Thymus (tissue), 11 donors: ENCODE data around the gene NKAIN4. TPM values are rescaled to one million over a fixed set of nuclear protein-coding genes. Genes with fewer than 3 reads are reported as not detected.

Experiments
- DNase-seq, 9 donors: peaks; one replicate each; pipeline ENCODE4 v3.0.0-alpha.2; 2013; ENCODE audit warnings: low spot score in 9 of 9, low read depth in 6 of 9, missing footprints in 1 of 9
- H3K27ac ChIP-seq, 2 donors: one replicate each; pipeline ENCODE4 v1.5.1; 2013; ENCODE audit warnings: control low read depth in 1 of 2, low read depth in 1 of 2, low read length in 1 of 2, mild to moderate bottlenecking in 1 of 2, moderate library complexity in 1 of 2
- H3K27me3 ChIP-seq, 2 donors: one replicate each; pipeline ENCODE4 v1.5.1; 2013; ENCODE audit warnings: low read length in 1 of 2; ENCODE audit not compliant: control insufficient read depth in 2 of 2, insufficient read depth in 1 of 2
- H3K36me3 ChIP-seq, 2 donors: one replicate each; pipeline ENCODE4 v1.5.1; 2013; ENCODE audit warnings: low read length in 1 of 2, mild to moderate bottlenecking in 1 of 2, moderate library complexity in 1 of 2; ENCODE audit not compliant: control insufficient read depth in 2 of 2, insufficient read depth in 2 of 2
- H3K4me1 ChIP-seq, 2 donors: one replicate each; pipeline ENCODE4 v1.5.1; 2013; ENCODE audit warnings: low read length in 2 of 2; ENCODE audit not compliant: control insufficient read depth in 2 of 2, insufficient read depth in 2 of 2
- H3K4me3 ChIP-seq, 2 donors: one replicate each; pipeline ENCODE4 v1.5.1; 2013; ENCODE audit warnings: low read length in 2 of 2, control low read depth in 1 of 2, mild to moderate bottlenecking in 1 of 2
- H3K9me3 ChIP-seq, 2 donors: one replicate each; pipeline ENCODE4 v1.5.1; 2013; ENCODE audit warnings: low read length in 1 of 2, mild to moderate bottlenecking in 1 of 2; ENCODE audit not compliant: control insufficient read depth in 2 of 2, insufficient read depth in 1 of 2
- WGBS: extraction: QIAGEN DNeasy Blood & Tissue Kit; methylation state at CpG from one replicate; pipeline ENCODE4 v1.1.7; 2013; 5-methylcytosine and 5-hydroxymethylcytosine counted together
- polyA plus RNA-seq: library from polyadenylated mRNA; stranded (reverse); fragments of 200-250 nt; gene quantifications from one replicate; pipeline ENCODE4 v1.2.3, GENCODE V29; 2013
- total RNA-seq: library from RNA; stranded (reverse); fragments of 120-200 nt; gene quantifications from one replicate; pipeline ENCODE4 v1.2.4, GENCODE V29; 2013
- donor health status: healthy.

The NKAIN4 gene
- total and polyA plus RNA-seq, 2 donors = 2.2 to 8.5 TPM

GRCh38 chr20:63236116-63236837, 18.0 kb downstream of the NKAIN4 start:
- peaks cover 0 to 4% of the 10 kb centered on the region in 2 donors for H3K4me1 ChIP-seq
- H3K9me3 ChIP-seq = no peaks in the 10 kb centered on the region
- no peak overlapping the region for H3K4me3 ChIP-seq
- no peak overlapping the region for H3K27ac ChIP-seq
- no peak for DNase-seq
- H3K36me3 ChIP-seq = no peaks in the 10 kb centered on the region
- WGBS = 91% methylated on average over 26 of the region's 26 CpGs
- peaks cover 0 to 53% of the 10 kb centered on the region in 2 donors for H3K27me3 ChIP-seq

GRCh38 chr20:63235399-63235983, 18.8 kb downstream of the NKAIN4 start, which contains the start of gene BIRC7:
BIRC7 (plus strand) TSS chr20:63235905; CDS start chr20:63236097, 192 bp downstream.
- Histone ChIP-seq H3K36me3 (no peaks in the 10 kb centered on the region), H3K9me3 (no peaks in the 10 kb centered on the region), H3K27ac (no peak within 1 kb of the TSS), H3K4me1 (peaks cover 0 to 4% of the 10 kb centered on the region in 2 donors), H3K4me3 (no peak within 1 kb of the TSS), H3K27me3 (peaks cover 0 to 61% of the 10 kb centered on the region in 2 donors)
- 63% methylated on average over 17 of the region's 17 CpGs for WGBS
- no peak for DNase-seq

DNA sequence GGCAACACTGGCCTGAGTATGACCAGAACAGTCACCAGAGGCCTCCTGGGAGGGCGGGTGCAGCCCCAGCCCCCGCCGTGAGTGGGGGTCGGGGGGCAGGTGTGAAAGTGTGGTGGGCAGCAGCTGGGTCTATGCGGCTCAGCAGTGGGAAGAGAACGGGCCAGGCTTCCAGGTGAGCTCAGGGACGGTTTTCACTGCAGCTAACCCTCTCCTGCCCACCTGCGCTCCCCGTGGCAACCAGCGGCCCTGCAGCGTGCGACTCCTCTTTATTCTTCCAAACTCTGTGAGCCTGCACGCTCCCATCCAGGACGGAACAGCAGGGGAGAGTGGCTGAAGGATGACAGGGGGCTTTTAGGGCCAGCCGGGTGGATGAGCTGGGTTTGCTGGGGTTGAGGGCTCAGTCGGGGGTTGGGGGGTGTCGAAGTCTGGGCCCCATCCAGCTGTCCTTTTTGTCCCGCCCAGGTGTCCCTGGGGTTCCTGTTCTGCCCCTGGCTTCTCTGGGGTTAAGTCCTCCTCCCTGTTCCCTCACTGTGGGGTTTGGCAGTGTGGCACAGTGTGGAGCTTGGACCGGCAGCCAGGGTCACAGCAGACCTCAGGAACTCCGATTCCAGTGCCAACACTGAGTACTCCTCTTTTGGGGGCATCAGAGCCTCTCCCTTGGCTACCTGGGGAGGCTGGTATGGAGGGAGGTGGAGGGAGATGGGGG, 19.4 kb downstream of the NKAIN4 start:
- Histone ChIP-seq H3K4me3 (no peak overlapping the region), H3K27ac (no peak overlapping the region), H3K4me1 (peaks cover 0 to 4% of the 10 kb centered on the region in 2 donors), H3K27me3 (peaks cover 0 to 67% of the 10 kb centered on the region in 2 donors), H3K36me3 (no peaks in the 10 kb centered on the region), H3K9me3 (no peaks in the 10 kb centered on the region)
- no peak for DNase-seq
- 17% methylated on average over 20 of the region's 20 CpGs for WGBS

DNA sequence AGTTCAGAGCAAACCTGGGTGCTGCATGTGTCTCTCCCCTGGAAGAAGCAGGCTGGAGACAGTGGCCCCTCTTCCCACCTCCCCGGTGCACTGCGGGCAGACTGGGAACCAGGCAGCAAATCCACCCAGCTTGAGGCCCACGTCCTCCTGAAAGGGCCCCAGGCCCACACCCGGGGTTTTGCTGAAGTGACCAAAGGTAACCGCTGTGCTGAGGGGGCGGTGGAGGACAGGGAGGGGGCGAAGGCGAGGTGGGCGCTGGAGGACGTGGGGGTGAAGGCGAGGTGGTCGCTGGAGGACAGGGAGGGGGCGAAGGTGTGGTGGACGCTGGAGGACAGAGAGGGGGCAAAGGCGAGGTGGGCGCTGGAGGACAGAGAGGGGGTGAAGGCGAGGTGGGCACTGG, 20.3 kb downstream of the NKAIN4 start:
- DNase-seq = no peak
- H3K4me3 ChIP-seq = no peak overlapping the region
- no peak overlapping the region for H3K27ac ChIP-seq
- H3K9me3 ChIP-seq = no peaks in the 10 kb centered on the region
- no peaks in the 10 kb centered on the region for H3K36me3 ChIP-seq
- whole genome bisulfite sequencing = 91% methylated on average over 17 of the region's 17 CpGs
- peaks cover 0 to 76% of the 10 kb centered on the region in 2 donors for H3K27me3 ChIP-seq
- H3K4me1 ChIP-seq = peaks cover 0 to 4% of the 10 kb centered on the region in 2 donors

DNA sequence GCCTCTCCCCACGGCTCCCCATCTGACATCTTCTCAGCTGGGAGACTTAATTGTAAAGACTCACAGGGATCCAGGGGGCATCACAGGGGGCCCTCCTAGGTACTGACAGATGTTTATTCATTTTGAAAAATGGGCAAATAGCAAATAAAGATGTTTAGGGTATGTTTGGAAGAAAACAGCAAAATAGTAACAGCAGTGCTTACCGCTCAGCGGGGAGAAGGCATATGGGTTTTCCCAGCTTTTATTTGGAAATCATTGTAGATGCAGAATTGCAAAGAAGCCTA, 21.3 kb downstream of the NKAIN4 start:
- Histone ChIP-seq H3K27ac (no peak overlapping the region), H3K9me3 (no peaks in the 10 kb centered on the region), H3K4me1 (no peaks in the 10 kb centered on the region), H3K36me3 (no peaks in the 10 kb centered on the region), H3K4me3 (no peak overlapping the region), H3K27me3 (peaks cover 0 to 85% of the 10 kb centered on the region in 2 donors)
- 87% methylated on average over 3 of the region's 3 CpGs for WGBS
- DNase-seq = no peak

- H3K9me3 ChIP-seq = no peaks in the 10 kb centered on the region
- no peak for DNase-seq
- H3K27me3 ChIP-seq = peaks cover 0 to 87% of the 10 kb centered on the region in 2 donors
- no peak overlapping the region for H3K27ac ChIP-seq
- no peaks in the 10 kb centered on the region for H3K4me1 ChIP-seq
- H3K4me3 ChIP-seq = no peak overlapping the region
- no peaks in the 10 kb centered on the region for H3K36me3 ChIP-seq
- WGBS = 63% methylated on average over 18 of the region's 18 CpGs
Measured at GRCh38 chr20:63232235-63233060, 21.8 kb downstream of the NKAIN4 start.

GRCh38 chr20:63230800-63231268, 23.4 kb downstream of the NKAIN4 start:
- Histone ChIP-seq H3K4me1 (no peaks in the 10 kb centered on the region), H3K9me3 (no peaks in the 10 kb centered on the region), H3K4me3 (no peak overlapping the region), H3K36me3 (no peaks in the 10 kb centered on the region), H3K27ac (no peak overlapping the region), H3K27me3 (peaks cover 0 to 90% of the 10 kb centered on the region in 2 donors)
- WGBS = 18% methylated on average over 17 of the region's 17 CpGs
- DNase-seq = no peak

DNA sequence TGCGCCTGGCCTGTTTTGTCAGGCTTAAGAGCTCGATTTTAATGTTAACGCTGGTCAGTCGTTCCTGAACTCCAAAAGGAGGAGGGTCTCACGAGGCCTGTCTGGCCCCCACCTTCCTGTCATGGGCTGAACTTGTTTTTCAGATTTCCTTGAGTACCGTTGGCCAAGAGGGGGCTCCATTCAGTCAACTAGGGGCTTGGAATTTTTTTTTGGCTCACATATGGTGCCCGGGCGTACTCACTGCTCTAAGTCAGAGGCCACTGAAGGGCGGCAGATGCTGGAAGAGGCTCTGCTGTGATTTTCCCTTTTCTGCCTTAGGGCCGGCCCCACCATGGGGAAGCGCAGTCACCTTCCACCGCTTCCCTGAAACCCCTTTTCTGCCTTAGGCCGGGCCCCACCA, 25.5 kb downstream of the NKAIN4 start:
- 54% methylated on average over 13 of the region's 13 CpGs for WGBS
- H3K27ac ChIP-seq = no peak overlapping the region
- H3K36me3 ChIP-seq = no peaks in the 10 kb centered on the region
- DNase-seq = no peak
- peaks cover 0 to 79% of the 10 kb centered on the region in 2 donors for H3K27me3 ChIP-seq
- no peak overlapping the region for H3K4me3 ChIP-seq
- H3K9me3 ChIP-seq = no peaks in the 10 kb centered on the region
- no peaks in the 10 kb centered on the region for H3K4me1 ChIP-seq
